ENCODE results near the gene FGGY. TPM values are rescaled to one million over a fixed set of nuclear protein-coding genes. Genes with fewer than 3 reads are reported as not detected.
"Not testable (repeated sequence)": the region's sequence is repeated elsewhere in the genome, so short reads cannot be mapped to it uniquely, and the experiment has no call there.

FGGY gene
- total RNA-seq, 2 experiments from 2014 or later: 5.6 to 8.1 TPM

GRCh38 chr1:59442492-59442891 is 145.6 kb downstream of the FGGY start:
- Mint-ChIP-seq H3K27ac (no peak overlapping the region), H3K4me3 (no peak overlapping the region), H3K36me3 (ENCODE audit: low read depth) (no peaks in the 10 kb centered on the region), H3K9me3 (ENCODE audit: low read depth) (no peaks in the 10 kb centered on the region), H3K4me1 (no peaks in the 10 kb centered on the region), H3K27me3 (no peaks in the 10 kb centered on the region)
- peak; percentile 30 for ATAC-seq
- intact Hi-C loops (cut with DNase I, micrococcal nuclease): no loop called here
- CTCF ChIA-PET: no interaction called here
- no peak for DNase-seq
- POLR2A ChIA-PET: no interaction called here

- DNase-seq: no peak
- Mint-ChIP-seq H3K4me3 (no peak overlapping the region), H3K9me3 (ENCODE audit: low read depth) (no peaks in the 10 kb centered on the region), H3K27me3 (no peaks in the 10 kb centered on the region), H3K27ac (no peak overlapping the region), H3K36me3 (ENCODE audit: low read depth) (no peaks in the 10 kb centered on the region), H3K4me1 (no peaks in the 10 kb centered on the region)
- no peak for ATAC-seq
- CTCF ChIA-PET: no interaction called here
- intact Hi-C loops (cut with DNase I, micrococcal nuclease): no loop called here
- POLR2A ChIA-PET: no interaction called here
These were observed 146.4 kb downstream of the FGGY start for GRCh38 chr1:59443310-59443709.

GRCh38 chr1:59444520-59444919 is 147.6 kb downstream of the FGGY start:
- ChIA-PET CTCF (no interaction called here), POLR2A (no interaction called here)
- Mint-ChIP-seq H3K4me1 (no peaks in the 10 kb centered on the region), H3K4me3 (no peak overlapping the region), H3K27ac (no peak overlapping the region), H3K27me3 (no peaks in the 10 kb centered on the region), H3K9me3 (ENCODE audit: low read depth) (no peaks in the 10 kb centered on the region), H3K36me3 (ENCODE audit: low read depth) (no peaks in the 10 kb centered on the region)
- ATAC-seq (no peak), DNase-seq (no peak)
- intact Hi-C loops (cut with DNase I, micrococcal nuclease): no loop called here

GRCh38 chr1:59445040-59445439 is 148.1 kb downstream of the FGGY start:
- no peaks in the 10 kb centered on the region for H3K9me3 Mint-ChIP-seq (ENCODE audit: low read depth)
- no peak for DNase-seq
- H3K27ac Mint-ChIP-seq: no peak overlapping the region
- no peaks in the 10 kb centered on the region for H3K4me1 Mint-ChIP-seq
- no peaks in the 10 kb centered on the region for H3K36me3 Mint-ChIP-seq (ENCODE audit: low read depth)
- no peak overlapping the region for H3K4me3 Mint-ChIP-seq
- CTCF ChIA-PET: no interaction called here
- POLR2A ChIA-PET: no interaction called here
- no peak for ATAC-seq
- intact Hi-C loops (cut with DNase I, micrococcal nuclease): no loop called here
- H3K27me3 Mint-ChIP-seq: no peaks in the 10 kb centered on the region

GRCh38 chr1:59446257-59446901 is 149.5 kb downstream of the FGGY start:
- Mint-ChIP-seq H3K9me3 (ENCODE audit: low read depth) (no peaks in the 10 kb centered on the region), H3K27ac (no peak overlapping the region), H3K4me1 (no peaks in the 10 kb centered on the region), H3K36me3 (ENCODE audit: low read depth) (no peaks in the 10 kb centered on the region), H3K27me3 (no peaks in the 10 kb centered on the region), H3K4me3 (no peak overlapping the region)
- ChIA-PET CTCF (no interaction called here), POLR2A (no interaction called here)
- no peak for ATAC-seq
- intact Hi-C loops (cut with DNase I, micrococcal nuclease): no loop called here
- no peak for DNase-seq

GRCh38 chr1:59452026-59452425 is 155.1 kb downstream of the FGGY start:
- no peak for DNase-seq
- Mint-ChIP-seq H3K4me1 (no peaks in the 10 kb centered on the region), H3K27ac (no peak overlapping the region), H3K4me3 (no peak overlapping the region), H3K36me3 (ENCODE audit: low read depth) (no peaks in the 10 kb centered on the region), H3K27me3 (no peaks in the 10 kb centered on the region), H3K9me3 (ENCODE audit: low read depth) (no peaks in the 10 kb centered on the region)
- ChIA-PET POLR2A (no interaction called here), CTCF (interaction anchor here (0.7 kb wide), 1 partner anchor 120 kb away, joined by 4 read pairs; no protein-coding TSS in a partner anchor)
- no peak for ATAC-seq
- intact Hi-C loops (cut with DNase I, micrococcal nuclease): no loop called here

GRCh38 chr1:59452559-59452958 is 155.7 kb downstream of the FGGY start:
- Mint-ChIP-seq H3K36me3 (ENCODE audit: low read depth) (no peaks in the 10 kb centered on the region), H3K9me3 (ENCODE audit: low read depth) (no peaks in the 10 kb centered on the region), H3K4me3 (no peak overlapping the region), H3K27ac (no peak overlapping the region), H3K27me3 (no peaks in the 10 kb centered on the region), H3K4me1 (no peaks in the 10 kb centered on the region)
- intact Hi-C loops (cut with DNase I, micrococcal nuclease): no loop called here
- ChIA-PET POLR2A (no interaction called here), CTCF (interaction anchor here (0.7 kb wide), 1 partner anchor 119 kb away, joined by 4 read pairs; no protein-coding TSS in a partner anchor)
- no peak for DNase-seq
- ATAC-seq: no peak

GRCh38 chr1:59453297-59453968 is 156.5 kb downstream of the FGGY start:
- CTCF ChIA-PET: interaction anchor here (0.5 kb wide), 1 partner anchor 449 kb away, joined by 3 read pairs; no protein-coding TSS in a partner anchor
- Mint-ChIP-seq H3K27me3 (no peaks in the 10 kb centered on the region), H3K27ac (no peak overlapping the region), H3K4me3 (no peak overlapping the region), H3K9me3 (ENCODE audit: low read depth) (no peaks in the 10 kb centered on the region), H3K4me1 (no peaks in the 10 kb centered on the region), H3K36me3 (ENCODE audit: low read depth) (no peaks in the 10 kb centered on the region)
- POLR2A ChIA-PET: no interaction called here
- intact Hi-C loops (cut with DNase I, micrococcal nuclease): no loop called here
- DNase-seq (no peak), ATAC-seq (no peak)

GRCh38 chr1:59455206-59455605 is 158.3 kb downstream of the FGGY start:
- Mint-ChIP-seq H3K9me3 (ENCODE audit: low read depth) (peaks cover 4% of the 10 kb centered on the region), H3K4me1 (no peaks in the 10 kb centered on the region), H3K27me3 (no peaks in the 10 kb centered on the region), H3K4me3 (no peak overlapping the region), H3K36me3 (ENCODE audit: low read depth) (peaks cover 2% of the 10 kb centered on the region), H3K27ac (no peak overlapping the region)
- ChIA-PET CTCF (no interaction called here), POLR2A (no interaction called here)
- DNase-seq (no peak), ATAC-seq (no peak)
- intact Hi-C loops (cut with DNase I, micrococcal nuclease): no loop called here

- no peak for DNase-seq
- CTCF ChIA-PET: no interaction called here
- Mint-ChIP-seq H3K27me3 (no peaks in the 10 kb centered on the region), H3K36me3 (ENCODE audit: low read depth) (peaks cover 5% of the 10 kb centered on the region), H3K9me3 (ENCODE audit: low read depth) (peaks cover 7% of the 10 kb centered on the region), H3K4me1 (no peaks in the 10 kb centered on the region), H3K4me3 (no peak overlapping the region), H3K27ac (no peak overlapping the region)
- POLR2A ChIA-PET: no interaction called here
- ATAC-seq: no peak
- intact Hi-C loops (cut with DNase I, micrococcal nuclease): no loop called here
These were observed 160.9 kb downstream of the FGGY start for GRCh38 chr1:59457786-59458185.

GRCh38 chr1:59458884-59459283 is 162.0 kb downstream of the FGGY start:
- peaks cover 5% of the 10 kb centered on the region for H3K36me3 Mint-ChIP-seq (ENCODE audit: low read depth)
- no peak overlapping the region for H3K4me3 Mint-ChIP-seq
- no peaks in the 10 kb centered on the region for H3K4me1 Mint-ChIP-seq
- POLR2A ChIA-PET: no interaction called here
- intact Hi-C loops (cut with DNase I, micrococcal nuclease): no loop called here
- no peak overlapping the region for H3K27ac Mint-ChIP-seq
- peaks cover 7% of the 10 kb centered on the region for H3K9me3 Mint-ChIP-seq (ENCODE audit: low read depth)
- no peaks in the 10 kb centered on the region for H3K27me3 Mint-ChIP-seq
- ATAC-seq (no peak), DNase-seq (no peak)
- CTCF ChIA-PET: no interaction called here

GRCh38 chr1:59462942-59463341 is 166.0 kb downstream of the FGGY start:
- H3K36me3 Mint-ChIP-seq (ENCODE audit: low read depth); H3K9me3 Mint-ChIP-seq (ENCODE audit: low read depth); intact Hi-C loops (cut with DNase I, micrococcal nuclease); DNase-seq; POLR2A ChIA-PET; CTCF ChIA-PET; H3K27me3 Mint-ChIP-seq; H3K4me1 Mint-ChIP-seq; H3K27ac Mint-ChIP-seq; ATAC-seq; H3K4me3 Mint-ChIP-seq: not testable (repeated sequence)

Data from activated CD4-positive, alpha-beta T cell treated with anti-CD3 and anti-CD28 coated beads for 36 hours (primary cell).